Measurements from ENCODE around the gene NTN3.

The NTN3 gene

DNA sequence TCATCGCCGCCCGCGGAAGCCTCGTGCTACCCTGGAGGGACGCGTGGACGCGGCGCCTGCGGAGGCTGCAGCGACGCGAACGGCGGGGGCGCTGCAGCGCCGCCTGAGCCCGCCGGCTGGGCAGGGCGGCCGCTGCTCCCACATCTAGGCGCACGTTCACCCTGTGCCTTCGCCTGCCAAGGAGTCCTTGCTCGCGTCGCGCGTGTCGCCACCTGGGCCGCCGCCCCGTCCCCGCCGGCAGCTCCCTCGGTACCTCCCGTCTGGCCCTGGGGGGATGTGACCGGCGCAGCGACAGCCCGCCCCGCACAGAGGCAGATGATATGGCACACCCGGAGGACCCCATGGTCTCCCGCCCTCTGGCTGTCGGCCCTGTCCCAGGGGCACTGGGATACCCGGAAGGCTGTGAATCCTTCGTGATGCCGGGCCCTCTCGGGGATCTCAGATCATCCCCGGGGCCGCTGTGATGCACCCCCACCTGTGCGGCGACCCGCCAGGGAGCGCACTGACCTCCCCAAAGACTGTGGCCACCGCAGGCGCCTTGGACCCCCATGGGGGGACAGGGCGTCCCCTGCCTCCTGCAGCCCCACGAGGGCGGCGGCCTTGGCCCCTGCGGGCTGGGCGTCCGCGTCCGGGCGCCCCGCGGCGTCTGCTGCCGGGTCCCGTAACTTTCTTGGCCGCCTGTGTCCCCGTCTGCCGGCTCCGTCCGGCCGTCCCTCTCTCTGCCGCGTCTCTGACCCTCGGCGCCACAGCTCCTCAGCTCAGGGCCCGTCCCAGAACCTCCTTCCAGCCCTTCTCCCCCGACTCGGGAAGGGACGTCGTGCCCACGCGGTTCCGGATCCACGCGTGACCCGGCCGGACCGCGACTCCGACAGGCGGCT is 3.1 kb downstream of the NTN3 start:
- H3K4me2 ChIP-seq (ENCODE audit: insufficient read depth, low read length): peak overlapping the region; percentile 80
- ATAC-seq (ENCODE audit: insufficient read depth, low read depth) (peak; percentile 60), DNase-seq (peak; percentile 62)
- no peaks in the 10 kb centered on the region for H3K9me3 ChIP-seq (ENCODE audit: insufficient read depth, low read length, severe bottlenecking)
- TF ChIP-seq, protein P1, sequence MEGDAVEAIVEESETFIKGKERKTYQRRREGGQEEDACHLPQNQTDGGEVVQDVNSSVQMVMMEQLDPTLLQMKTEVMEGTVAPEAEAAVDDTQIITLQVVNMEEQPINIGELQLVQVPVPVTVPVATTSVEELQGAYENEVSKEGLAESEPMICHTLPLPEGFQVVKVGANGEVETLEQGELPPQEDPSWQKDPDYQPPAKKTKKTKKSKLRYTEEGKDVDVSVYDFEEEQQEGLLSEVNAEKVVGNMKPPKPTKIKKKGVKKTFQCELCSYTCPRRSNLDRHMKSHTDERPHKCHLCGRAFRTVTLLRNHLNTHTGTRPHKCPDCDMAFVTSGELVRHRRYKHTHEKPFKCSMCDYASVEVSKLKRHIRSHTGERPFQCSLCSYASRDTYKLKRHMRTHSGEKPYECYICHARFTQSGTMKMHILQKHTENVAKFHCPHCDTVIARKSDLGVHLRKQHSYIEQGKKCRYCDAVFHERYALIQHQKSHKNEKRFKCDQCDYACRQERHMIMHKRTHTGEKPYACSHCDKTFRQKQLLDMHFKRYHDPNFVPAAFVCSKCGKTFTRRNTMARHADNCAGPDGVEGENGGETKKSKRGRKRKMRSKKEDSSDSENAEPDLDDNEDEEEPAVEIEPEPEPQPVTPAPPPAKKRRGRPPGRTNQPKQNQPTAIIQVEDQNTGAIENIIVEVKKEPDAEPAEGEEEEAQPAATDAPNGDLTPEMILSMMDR (IDR thresholded peaks at IDR 0.05; ENCODE audit: borderline replicate concordance, extremely low read depth, low read length, poor library complexity, severe bottlenecking): peak; percentile 70
- peak; percentile 46 for TF ChIP-seq EZH2 (IDR thresholded peaks at IDR 0.05; ENCODE audit: borderline replicate concordance, low read depth, low read length, severe bottlenecking)
- H3K9ac ChIP-seq (ENCODE audit: low read depth, low read length): peak overlapping the region; percentile 97
- peak overlapping the region; percentile 46 to 96 for H3K4me3 ChIP-seq (ENCODE audit: low read depth in 1 of 2, low read length in 2 of 2)
- H3K4me1 ChIP-seq (ENCODE audit: insufficient read depth, low read length): peaks cover 68% of the 10 kb centered on the region
- H3K36me3 ChIP-seq (ENCODE audit: insufficient read depth, low read length): no peaks in the 10 kb centered on the region; the same call in 1 of the 2 replicates
- peak overlapping the region; percentile 72 for H2AFZ ChIP-seq (ENCODE audit: low read depth, low read length)
- H3K27me3 ChIP-seq (ENCODE audit: insufficient read depth, low read length, poor library complexity): peaks cover 28% of the 10 kb centered on the region
- peak overlapping the region; percentile 80 for H3K27ac ChIP-seq (ENCODE audit: low read length)
- peaks cover 41% of the 10 kb centered on the region for H3K79me2 ChIP-seq (ENCODE audit: insufficient read depth, low read length)
- peaks cover 65% of the 10 kb centered on the region for H4K20me1 ChIP-seq (ENCODE audit: insufficient read depth, low read length)

DNA sequence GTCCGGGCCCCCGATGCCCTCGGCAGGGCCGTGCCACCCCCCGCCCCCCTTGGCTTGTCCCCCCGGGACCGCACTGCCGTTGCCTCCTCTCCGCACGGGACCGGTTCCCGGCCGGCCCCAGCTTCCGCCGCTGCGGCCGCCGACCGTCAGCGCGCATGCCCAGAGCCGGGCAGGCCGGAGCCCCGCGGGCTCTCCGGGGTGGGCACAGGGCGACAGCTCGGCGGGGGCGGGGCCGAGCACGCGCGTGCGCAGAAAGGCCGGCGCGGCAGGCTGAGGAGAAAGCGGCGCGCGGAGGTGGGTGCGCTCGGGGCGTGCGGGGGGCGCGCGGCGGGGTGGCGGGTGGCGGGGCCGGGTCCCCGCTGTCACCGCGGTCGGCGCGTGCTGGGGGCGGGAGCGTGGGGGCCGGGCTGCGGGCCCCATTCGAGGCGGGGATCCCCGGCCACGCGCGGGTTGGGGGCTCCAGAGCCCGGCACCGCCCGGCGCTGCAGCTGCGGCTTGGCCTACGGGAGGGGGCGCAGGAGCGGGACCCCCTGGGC is 3.8 kb downstream of the NTN3 start, which contains the start of gene TBC1D24:
Gene TBC1D24, plus strand, starts transcription at position 251 of the 536 bp plus-strand sequence. CDS start 21,022 bp downstream, outside the sequence.
- Histone ChIP-seq H3K4me2 (ENCODE audit: insufficient read depth, low read length) (peak within 1 kb of the TSS; percentile 80), H3K9ac (ENCODE audit: low read depth, low read length) (peak within 1 kb of the TSS; percentile 97), H3K9me3 (ENCODE audit: insufficient read depth, low read length, severe bottlenecking) (no peaks in the 10 kb centered on the region), H3K4me3 (ENCODE audit: low read depth in 1 of 2, low read length in 2 of 2) (peak within 1 kb of the TSS; percentile 46 to 96), H3K27ac (ENCODE audit: low read length) (peak within 1 kb of the TSS; percentile 80), H4K20me1 (ENCODE audit: insufficient read depth, low read length) (peaks cover 65% of the 10 kb centered on the region), H3K79me2 (ENCODE audit: insufficient read depth, low read length) (peaks cover 47% of the 10 kb centered on the region), H3K36me3 (ENCODE audit: insufficient read depth, low read length) (no peaks in the 10 kb centered on the region; the same call in 1 of the 2 replicates), H3K27me3 (ENCODE audit: insufficient read depth, low read length, poor library complexity) (peaks cover 22% of the 10 kb centered on the region), H3K4me1 (ENCODE audit: insufficient read depth, low read length) (peaks cover 61% of the 10 kb centered on the region), H2AFZ (ENCODE audit: low read depth, low read length) (peak within 1 kb of the TSS; percentile 76)
- DNase-seq: peak; percentile 88
- TF ChIP-seq, protein P1 (IDR thresholded peaks at IDR 0.05; ENCODE audit: borderline replicate concordance, extremely low read depth, low read length, poor library complexity, severe bottlenecking): peak; percentile 2
- TF ChIP-seq EZH2 (IDR thresholded peaks at IDR 0.05; ENCODE audit: borderline replicate concordance, low read depth, low read length, severe bottlenecking): no peak
- peak; percentile 63 for ATAC-seq (ENCODE audit: insufficient read depth, low read depth)

DNA sequence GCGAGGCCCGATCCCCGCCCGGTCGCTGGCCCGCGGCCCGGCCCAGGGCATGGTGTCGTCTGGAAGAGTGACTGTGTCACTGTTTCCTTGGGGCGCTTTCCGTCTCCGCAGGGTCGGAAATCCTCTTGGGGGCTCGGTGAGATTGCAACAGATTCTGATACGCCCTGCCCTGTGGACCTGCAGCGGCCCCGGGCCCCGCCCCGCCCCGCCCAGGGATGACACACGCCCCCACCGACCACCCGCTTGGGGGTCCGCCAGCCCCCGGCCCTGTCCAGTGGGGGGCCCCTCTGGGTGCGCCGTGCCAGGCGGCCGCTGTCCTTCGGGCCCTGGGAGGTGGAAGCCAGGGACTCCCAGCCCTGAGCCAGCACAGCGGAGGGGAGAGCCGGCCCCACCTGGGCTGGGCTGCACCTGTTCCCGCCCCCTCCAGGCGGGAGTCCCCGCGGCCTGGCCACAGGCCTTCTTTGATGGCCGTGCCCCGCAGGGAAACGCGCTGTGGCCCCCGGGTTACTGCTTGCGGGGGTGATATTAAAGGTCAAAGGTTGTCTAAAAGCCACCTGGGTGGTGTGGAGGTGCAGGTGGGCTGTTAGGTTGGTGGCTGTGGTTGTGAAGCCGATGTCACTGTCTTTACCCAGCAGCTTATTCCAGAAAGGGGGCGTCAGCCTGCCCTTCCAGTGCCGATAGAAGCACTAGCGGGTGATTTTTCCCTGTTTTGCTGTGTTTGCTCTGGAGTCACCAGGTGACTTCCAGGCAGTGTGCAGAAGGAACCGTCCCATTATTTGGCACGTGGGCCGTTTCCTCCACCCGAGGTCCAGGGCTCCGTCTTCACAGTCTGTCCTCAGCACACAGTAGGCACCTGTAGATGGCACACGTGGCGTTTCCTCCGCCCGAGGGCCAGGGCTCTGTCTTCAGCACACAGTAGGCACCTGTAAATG is 4.6 kb downstream of the NTN3 start:
- Histone ChIP-seq H3K4me3 (ENCODE audit: low read depth in 1 of 2, low read length in 2 of 2) (peak overlapping the region; percentile 44 to 96; a peak in 3 of 4 replicates), H2AFZ (ENCODE audit: low read depth, low read length) (peak overlapping the region; percentile 76), H3K9ac (ENCODE audit: low read depth, low read length) (peak overlapping the region; percentile 97), H3K27ac (ENCODE audit: low read length) (0 out of 2 replicates have a peak overlapping the region, but pooled peaks have one; percentile 51), H3K27me3 (ENCODE audit: insufficient read depth, low read length, poor library complexity) (peaks cover 15% of the 10 kb centered on the region), H3K36me3 (ENCODE audit: insufficient read depth, low read length) (no peaks in the 10 kb centered on the region; the same call in 1 of the 2 replicates), H4K20me1 (ENCODE audit: insufficient read depth, low read length) (peaks cover 65% of the 10 kb centered on the region), H3K79me2 (ENCODE audit: insufficient read depth, low read length) (peaks cover 55% of the 10 kb centered on the region), H3K4me2 (ENCODE audit: insufficient read depth, low read length) (peak overlapping the region; percentile 80), H3K4me1 (ENCODE audit: insufficient read depth, low read length) (peaks cover 53% of the 10 kb centered on the region), H3K9me3 (ENCODE audit: insufficient read depth, low read length, severe bottlenecking) (no peaks in the 10 kb centered on the region)
- TF ChIP-seq, protein P1 (IDR thresholded peaks at IDR 0.05; ENCODE audit: borderline replicate concordance, extremely low read depth, low read length, poor library complexity, severe bottlenecking): no peak
- TF ChIP-seq EZH2 (IDR thresholded peaks at IDR 0.05; ENCODE audit: borderline replicate concordance, low read depth, low read length, severe bottlenecking): no peak
- DNase-seq (peak; percentile 58), ATAC-seq (ENCODE audit: insufficient read depth, low read depth) (peak; percentile 23; the same call in 1 of the 3 replicates)
